ENCODE results near the gene PRCD. TPM values are rescaled to one million over a fixed set of nuclear protein-coding genes. Genes with fewer than 3 reads are reported as not detected.

PRCD gene
- polyA plus RNA-seq, 1 of the 3 experiments (the other 2 are of a cell fraction): 2.2 TPM

- DNase-seq: peak; percentile 94
- POLR2A ChIA-PET: interaction anchor here (1.2 kb wide), 1 partner anchor 19 kb away, joined by 4 read pairs; no protein-coding TSS in a partner anchor
- Histone ChIP-seq H3K9me2 (no peaks in the 10 kb centered on the region), H3K9me3 (no peaks in the 10 kb centered on the region), H3K4me1 (ENCODE audit: control insufficient read depth in 1 of 2, insufficient read depth in 2 of 2, low read depth in 1 of 2, low read length in 1 of 2) (peaks cover 0 to 9% of the 10 kb centered on the region in 2 experiments; a peak in 1 of 4 replicates), H3K4me2 (peak within 1 kb of the TSS; percentile 82), H3K4me3 (ENCODE audit: low read depth in 2 of 2, low read length in 1 of 2) (peak within 1 kb of the TSS; percentile 46 to 57), H3K36me3 (replicated peaks in 1 of 2; ENCODE audit: control insufficient read depth in 1 of 2, insufficient read depth in 2 of 2, low read length in 1 of 2) (no peaks in the 10 kb centered on the region), H3F3A (replicated peaks; ENCODE audit: insufficient read depth) (no peaks in the 10 kb centered on the region), H3K9ac (no peak within 1 kb of the TSS; the same call in 1 of the 2 replicates), H4K20me1 (ENCODE audit: insufficient read depth) (no peaks in the 10 kb centered on the region), H3K27me3 (ENCODE audit: insufficient read depth) (peaks cover 37% of the 10 kb centered on the region), H2AFZ (ENCODE audit: low read depth) (peak within 1 kb of the TSS; percentile 75; the same call in 1 of the 2 replicates), H3K27ac (ENCODE audit: low read depth in 2 of 2, low read length in 1 of 2) (no peak within 1 kb of the TSS), H3K79me2 (ENCODE audit: insufficient read depth) (no peaks in the 10 kb centered on the region)
- TF ChIP-seq RXRA (IDR thresholded peaks at IDR 0.05; ENCODE audit: borderline replicate concordance, low read depth): no peak
- TF ChIP-seq RCOR1 (IDR thresholded peaks at IDR 0.05; ENCODE audit: low read length): 0 out of 2 replicates have a peak, but pooled peaks have one; percentile 5
- TF ChIP-seq CHD2 (IDR thresholded peaks at IDR 0.05; ENCODE audit: low read length, partially characterized antibody): no peak
- TF ChIP-seq CTCF (IDR thresholded peaks at IDR 0.05): peak; percentile 38
- peak; percentile 65 for TF ChIP-seq RAD21 (IDR thresholded peaks at IDR 0.05; ENCODE audit: low read length)
- TF ChIP-seq, protein P1, sequence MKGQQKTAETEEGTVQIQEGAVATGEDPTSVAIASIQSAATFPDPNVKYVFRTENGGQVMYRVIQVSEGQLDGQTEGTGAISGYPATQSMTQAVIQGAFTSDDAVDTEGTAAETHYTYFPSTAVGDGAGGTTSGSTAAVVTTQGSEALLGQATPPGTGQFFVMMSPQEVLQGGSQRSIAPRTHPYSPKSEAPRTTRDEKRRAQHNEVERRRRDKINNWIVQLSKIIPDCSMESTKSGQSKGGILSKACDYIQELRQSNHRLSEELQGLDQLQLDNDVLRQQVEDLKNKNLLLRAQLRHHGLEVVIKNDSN (IDR thresholded peaks at IDR 0.05; ENCODE audit: borderline replicate concordance, low read depth): no peak
- TF ChIP-seq POLR2AphosphoS5 (IDR thresholded peaks at IDR 0.05; ENCODE audit: low read depth, low read length): no peak
- peak; percentile 45; the same call in 1 of the 2 replicates for TF ChIP-seq SMC3 (IDR thresholded peaks at IDR 0.05; ENCODE audit: low read depth, low read length)
- TF ChIP-seq TAF1 (IDR thresholded peaks at IDR 0.05; ENCODE audit: borderline replicate concordance, low read depth, low read length): no peak
- CTCF ChIA-PET: interaction anchor here (0.6 to 4.8 kb wide), 23 partner anchors 9 to 127 kb away, joined by 3 to 40 read pairs (median 5); partner anchors contain the start of gene AANAT
- WGBS (ENCODE audit: low lambda C conversion rate): 7% methylated on average over 40 of the region's 84 CpGs
Measured at GRCh38 chr17:76585649-76586593, 46.1 kb downstream of the PRCD start, which contains the start of gene ST6GALNAC2. Gene ST6GALNAC2 (minus strand): TSS chr17:76585860. CDS start chr17:76585808, 52 bp downstream.

- TF ChIP-seq SIN3A (IDR thresholded peaks at IDR 0.05; ENCODE audit: borderline replicate concordance, low read depth, low read length) (no peak), RAD21 (IDR thresholded peaks at IDR 0.05; ENCODE audit: low read length) (no peak)
- Histone ChIP-seq H3F3A (replicated peaks; ENCODE audit: insufficient read depth) (no peaks in the 10 kb centered on the region), H3K9me2 (no peaks in the 10 kb centered on the region), H3K36me3 (replicated peaks in 1 of 2; ENCODE audit: control insufficient read depth in 1 of 2, insufficient read depth in 2 of 2, low read length in 1 of 2) (no peaks in the 10 kb centered on the region), H3K4me3 (ENCODE audit: low read depth in 2 of 2, low read length in 1 of 2) (no peak overlapping the region), H4K20me1 (ENCODE audit: insufficient read depth) (no peaks in the 10 kb centered on the region), H3K9me3 (no peaks in the 10 kb centered on the region), H3K79me2 (ENCODE audit: insufficient read depth) (no peaks in the 10 kb centered on the region), H3K4me1 (ENCODE audit: control insufficient read depth in 1 of 2, insufficient read depth in 2 of 2, low read depth in 1 of 2, low read length in 1 of 2) (peaks cover 0 to 9% of the 10 kb centered on the region in 2 experiments; a peak in 1 of 4 replicates), H3K4me2 (no peak overlapping the region), H3K9ac (no peak overlapping the region), H3K27me3 (ENCODE audit: insufficient read depth) (peaks cover 37% of the 10 kb centered on the region), H2AFZ (ENCODE audit: low read depth) (no peak overlapping the region), H3K27ac (ENCODE audit: low read depth in 2 of 2, low read length in 1 of 2) (no peak overlapping the region)
- peak; percentile 65 for DNase-seq
- 63% methylated on average over 17 of the region's 17 CpGs for WGBS (ENCODE audit: low lambda C conversion rate)
- ChIA-PET CTCF (interaction anchor here (0.6 to 4.8 kb wide), 20 partner anchors 8 to 128 kb away, joined by 3 to 40 read pairs (median 6); partner anchors contain the start of gene AANAT), POLR2A (interaction anchor here (1.2 kb wide), 1 partner anchor 20 kb away, joined by 4 read pairs; no protein-coding TSS in a partner anchor)
Measured at GRCh38 chr17:76586741-76587487, 47.1 kb downstream of the PRCD start.

Measured in SK-N-SH (cell line).